IMR-90 (cell line): Measurements from ENCODE around the gene HOXC6. TPM values are rescaled to one million over a fixed set of nuclear protein-coding genes. Genes with fewer than 3 reads are reported as not detected.

Source experiments
- ATAC-seq: fragments of 200-7000 bp; cut with Tn5 transposase; 2 replicates; pipeline ENCODE4 v1.9.1; 2020; ENCODE audit warnings: low read depth, mild to moderate bottlenecking, moderate library complexity
- BruUV-seq: library from RNA; stranded (reverse); fragments of 400-500 nt; replicated peaks from 2 replicates; lab custom pipeline; 2021; lab: Mats Ljungman, UMichigan
- CTCF ChIA-PET: fragments of 300-600 bp; formaldehyde crosslinking; extraction: SDS; loops from one replicate; lab custom pipeline; 2021; ENCODE audit warnings: antibody characterized with exemption; lab: Yijun Ruan, JAX
- POLR2A ChIA-PET: fragments of 300-600 bp; sonication (Branson Sonifier 250); formaldehyde crosslinking; loops from one replicate; lab custom pipeline; 2022; ENCODE audit warnings: antibody characterized with exemption; ENCODE audit not compliant: unreplicated experiment; lab: Charles Lee
- DNase-seq: peaks from one replicate; pipeline ENCODE4 v3.0.0; 2013
- H2AFZ ChIP-seq: replicated peaks from 2 replicates; pipeline ENCODE3; 2013; ENCODE audit warnings: low read length, mild to moderate bottlenecking; ENCODE audit not compliant: poor library complexity
- H2AK5ac ChIP-seq: 2 replicates; pipeline ENCODE4 v1.6.1; 2013; ENCODE audit warnings: low read depth, low read length, inconsistent platforms
- H2AK9ac ChIP-seq: replicated peaks from 2 replicates; pipeline ENCODE3; 2013; ENCODE audit warnings: mild to moderate bottlenecking, low read depth, low read length, moderate library complexity; ENCODE audit not compliant: poor library complexity
- H2BK120ac ChIP-seq: 2 replicates; pipeline ENCODE4 v1.6.1; 2013; ENCODE audit warnings: low read depth, low read length, inconsistent platforms
- H2BK15ac ChIP-seq: 3 replicates; pipeline ENCODE4 v1.6.1; 2013; ENCODE audit warnings: low read depth, low read length, inconsistent platforms
- H2BK20ac ChIP-seq: 2 replicates; pipeline ENCODE4 v1.6.1; 2013; ENCODE audit warnings: low read depth, mild to moderate bottlenecking, inconsistent platforms, low read length, moderate library complexity
- H2BK5ac ChIP-seq: 2 replicates; pipeline ENCODE4 v1.6.1; 2013; ENCODE audit warnings: mild to moderate bottlenecking, low read depth, low read length, inconsistent platforms; ENCODE audit not compliant: poor library complexity, severe bottlenecking
- H3K14ac ChIP-seq: replicated peaks from 2 replicates; pipeline ENCODE4 v1.6.1; 2013; ENCODE audit warnings: low read depth, low read length, inconsistent platforms
- H3K18ac ChIP-seq: 2 replicates; pipeline ENCODE4 v1.6.1; 2013; ENCODE audit warnings: low read depth, low read length, control low read depth
- H3K23ac ChIP-seq: 2 replicates; pipeline ENCODE4 v1.6.1; 2013; ENCODE audit warnings: low read depth, low read length, inconsistent platforms
- H3K27ac ChIP-seq: 2 replicates; pipeline ENCODE4 v1.5.1; 2013; ENCODE audit warnings: mild to moderate bottlenecking, control low read depth, low read length; ENCODE audit not compliant: insufficient read depth
- H3K27me3 ChIP-seq: 2 replicates; pipeline ENCODE4 v1.6.1; 2013; ENCODE audit warnings: low read length; ENCODE audit not compliant: control insufficient read depth, insufficient read depth
- H3K36me3 ChIP-seq: 2 replicates; pipeline ENCODE4 v1.6.1; 2013; ENCODE audit warnings: low read length, mixed read lengths; ENCODE audit not compliant: control insufficient read depth, insufficient read depth
- H3K4ac ChIP-seq: 2 replicates; pipeline ENCODE4 v1.6.1; 2013; ENCODE audit warnings: low read depth, low read length, inconsistent platforms
- H3K4me1 ChIP-seq: 2 replicates; pipeline ENCODE4 v1.6.1; 2013; ENCODE audit warnings: low read length, mixed read lengths; ENCODE audit not compliant: control insufficient read depth, insufficient read depth
- H3K4me2 ChIP-seq: 2 replicates; pipeline ENCODE4 v1.6.1; 2013; ENCODE audit warnings: low read depth, mild to moderate bottlenecking, control low read depth, low read length, moderate library complexity
- H3K4me3 ChIP-seq: 2 replicates; pipeline ENCODE4 v1.5.1; 2013; ENCODE audit warnings: low read depth, mild to moderate bottlenecking, control low read depth, low read length, moderate library complexity; ENCODE audit not compliant: insufficient read depth
- H3K56ac ChIP-seq: 2 replicates; pipeline ENCODE4 v1.6.1; 2013; ENCODE audit warnings: low read length, inconsistent platforms; ENCODE audit not compliant: insufficient read depth; ENCODE audit errors: extremely low read depth
- H3K79me1 ChIP-seq, 2 experiments: 2 replicates each; pipeline ENCODE4 v1.6.1; 2013; ENCODE audit warnings: low read length in 2 of 2, inconsistent platforms in 1 of 2, low read depth in 1 of 2
- H3K9ac ChIP-seq: 2 replicates; pipeline ENCODE4 v1.6.1; 2013; ENCODE audit warnings: low read depth, low read length, control low read depth
- H3K9me1 ChIP-seq: 2 replicates; pipeline ENCODE4 v1.6.1; 2013; ENCODE audit warnings: low read length, inconsistent platforms; ENCODE audit not compliant: insufficient read depth
- H3K9me3 ChIP-seq: 2 replicates; pipeline ENCODE4 v1.6.1; 2013; ENCODE audit warnings: low read length; ENCODE audit not compliant: control insufficient read depth, insufficient read depth
- H4K20me1 ChIP-seq: 2 replicates; pipeline ENCODE4 v1.6.1; 2013; ENCODE audit warnings: low read length, inconsistent platforms; ENCODE audit not compliant: insufficient read depth
- H4K5ac ChIP-seq: 2 replicates; pipeline ENCODE4 v1.6.1; 2013; ENCODE audit warnings: mild to moderate bottlenecking, low read depth, low read length, control low read depth
- H4K8ac ChIP-seq, 2 experiments: 2 replicates each; pipeline ENCODE4 v1.6.1; 2013; ENCODE audit warnings: low read depth in 2 of 2, low read length in 2 of 2, control low read depth in 1 of 2, inconsistent platforms in 1 of 2
- H4K91ac ChIP-seq: 2 replicates; pipeline ENCODE4 v1.6.1; 2013; ENCODE audit warnings: low read depth, low read length, inconsistent platforms; ENCODE audit not compliant: insufficient read depth
- BHLHE40 ChIP-seq: fragments of 150-350 bp; IDR thresholded peaks from 2 replicates; pipeline ENCODE4 v1.6.1; 2016; ENCODE audit warnings: mild to moderate bottlenecking, low read depth, low read length
- CEBPB ChIP-seq: IDR thresholded peaks from 2 replicates; pipeline ENCODE4 v1.6.1; 2012; ENCODE audit warnings: low read depth, low read length, improper control_type of control experiment
- CTCF ChIP-seq: conservative IDR thresholded peaks from 2 replicates; pipeline ENCODE4 v1.5.1; 2012; ENCODE audit warnings: mild to moderate bottlenecking, low read depth, low read length, improper control_type of control experiment
- FOS ChIP-seq: fragments of 150-350 bp; IDR thresholded peaks from 2 replicates; pipeline ENCODE4 v1.6.1; 2016; ENCODE audit warnings: low read depth, low read length
- MAFK ChIP-seq: IDR thresholded peaks from 2 replicates; pipeline ENCODE4 v1.6.1; 2012; ENCODE audit warnings: low read depth, low read length, improper control_type of control experiment
- MXI1 ChIP-seq: IDR thresholded peaks from 2 replicates; pipeline ENCODE4 v1.6.1; 2012; ENCODE audit warnings: low read depth, mild to moderate bottlenecking, low read length, moderate library complexity, borderline replicate concordance
- POLR2A ChIP-seq: IDR thresholded peaks from 2 replicates; pipeline ENCODE4 v1.6.1; 2012; ENCODE audit warnings: mild to moderate bottlenecking, low read depth, low read length
- RAD21 ChIP-seq: IDR thresholded peaks from 2 replicates; pipeline ENCODE4 v1.6.1; 2012; ENCODE audit warnings: low read length, improper control_type of control experiment
- RCOR1 ChIP-seq: IDR thresholded peaks from 2 replicates; pipeline ENCODE4 v1.6.1; 2012; ENCODE audit warnings: mild to moderate bottlenecking, low read length, improper control_type of control experiment; ENCODE audit not compliant: insufficient replicate concordance
- RFX5 ChIP-seq: IDR thresholded peaks from 2 replicates; pipeline ENCODE4 v1.8.0; 2012; ENCODE audit warnings: low read depth, mild to moderate bottlenecking, low read length, moderate library complexity
- SMC3 ChIP-seq: fragments of 150-350 bp; IDR thresholded peaks from 2 replicates; pipeline ENCODE4 v1.6.1; 2016; ENCODE audit warnings: low read depth, mild to moderate bottlenecking, antibody characterized with exemption, low read length, moderate library complexity
- USF2 ChIP-seq: fragments of 150-350 bp; IDR thresholded peaks from 2 replicates; pipeline ENCODE4 v1.6.1; 2017; ENCODE audit warnings: mild to moderate bottlenecking, antibody characterized with exemption, low read length, low read depth
- WGBS, 2 experiments: methylation state at CpG; one replicate each; pipeline versions ENCODE4 v1.1.5 to v1.1.7; 2013; ENCODE audit warnings: missing lambda C conversion rate in 2 of 2; ENCODE audit not compliant: insufficient read length in 1 of 2; ENCODE audit errors: extremely low coverage in 2 of 2; 5-methylcytosine and 5-hydroxymethylcytosine counted together
- dilution Hi-C: fragments of 300-500 bp; cut with HindIII; formaldehyde crosslinking; loops from one replicate; pipeline ENCODE4 v1.14.3; 2018; ENCODE audit warnings: low sequenced_read_pairs; ENCODE audit not compliant: unreplicated experiment
- in situ Hi-C: fragments of 300-500 bp; cut with MboI; formaldehyde crosslinking; loops from 3 replicates; pipeline ENCODE4 v1.14.3; 2019; ENCODE audit warnings: low sequenced_read_pairs, inconsistent platforms, mixed read lengths
- intact Hi-C: fragments of 100-400 bp; cut with micrococcal nuclease; formaldehyde crosslinking; loops from 2 replicates; pipeline ENCODE4 v1.10.0; 2022
- polyA plus RNA-seq, 3 experiments: library from polyadenylated mRNA; depleted of rRNA; stranded (reverse); fragments of >200 nt; gene quantifications; 2 replicates each; pipeline ENCODE4 v1.2.3, GENCODE V29; 2012; ENCODE audit warnings: low replicate concordance in 1 of 3
- total RNA-seq: library from RNA; depleted of rRNA; stranded (reverse); fragments of >200 nt; gene quantifications from 2 replicates; pipeline ENCODE4 v1.2.3, GENCODE V29; 2012

The HOXC6 gene
- total and polyA plus RNA-seq, 2 of the 4 experiments (the other 2 are of a cell fraction) = 1.1 TPM; not detected in 1

GRCh38 chr12:53985692-53985993 lies 42.6 kb upstream of the HOXC6 start:
- no peak overlapping the region for H3K27ac ChIP-seq
- TF ChIP-seq RCOR1 = no peak
- no peak for TF ChIP-seq USF2
- no peak for TF ChIP-seq SMC3
- TF ChIP-seq POLR2A = no peak
- TF ChIP-seq CTCF = no peak
- TF ChIP-seq RAD21 = no peak
- TF ChIP-seq CEBPB = no peak
- no peak for TF ChIP-seq MXI1
- no peak for TF ChIP-seq MAFK
- TF ChIP-seq RFX5 = no peak
- TF ChIP-seq BHLHE40 = no peak
- TF ChIP-seq FOS = no peak
- no peaks in the 10 kb centered on the region for H3K79me1 ChIP-seq
- no peak for ATAC-seq
- no peak overlapping the region for H4K91ac ChIP-seq
- no peak overlapping the region for H2BK5ac ChIP-seq
- no peak overlapping the region for H3K14ac ChIP-seq
- no peak overlapping the region for H3K4me3 ChIP-seq
- dilution Hi-C loops = no loop called here
- no peak for DNase-seq
- no peak overlapping the region for H4K5ac ChIP-seq
- POLR2A ChIA-PET = interaction anchor here (0.6 kb wide), 1 partner anchor 248 kb away, joined by 3 read pairs; no protein-coding TSS in a partner anchor
- no peaks in the 10 kb centered on the region for H3K36me3 ChIP-seq
- H3K27me3 ChIP-seq = peaks cover 96% of the 10 kb centered on the region
- H3K4me1 ChIP-seq = 0 out of 2 replicates have a peak, but pooled peaks cover 2% of the 10 kb centered on the region
- WGBS, 2 experiments = 7% methylated on average over 13 of the region's 21 CpGs; no CpG with 5 or more reads in 1 of the 2 experiments
- H2BK20ac ChIP-seq = no peak overlapping the region
- H3K9ac ChIP-seq = no peak overlapping the region
- no peak overlapping the region for H3K4me2 ChIP-seq
- no peak overlapping the region for H3K56ac ChIP-seq
- intact Hi-C loops = loop anchor here (5.0 kb wide), 1 partner anchor 218 kb away; no protein-coding TSS in a partner anchor
- H3K4ac ChIP-seq = no peak overlapping the region
- H3K18ac ChIP-seq = no peak overlapping the region
- in situ Hi-C loops = no loop called here
- H2BK120ac ChIP-seq = no peak overlapping the region
- no TSS peak for BruUV-seq
- H4K8ac ChIP-seq = no peak overlapping the region
- no peak overlapping the region for H2BK15ac ChIP-seq
- no peak overlapping the region for H2AK9ac ChIP-seq
- no peak overlapping the region for H3K23ac ChIP-seq
- no peaks in the 10 kb centered on the region for H4K20me1 ChIP-seq
- peaks cover 5% of the 10 kb centered on the region for H3K9me3 ChIP-seq
- H2AK5ac ChIP-seq = no peak overlapping the region
- H2AFZ ChIP-seq = no peak overlapping the region
- H3K9me1 ChIP-seq = no peaks in the 10 kb centered on the region
- CTCF ChIA-PET = interaction anchor here (1.0 to 1.3 kb wide), 2 partner anchors 14 to 216 kb away, joined by 5 to 9 read pairs; partner anchors contain the start of gene HOXC9
